Inflammatory macrophage (primary cell): ENCODE data around the gene POLE.
"Not testable (repeated sequence)": the region's sequence is repeated elsewhere in the genome, so short reads cannot be mapped to it uniquely, and the experiment has no call there.

ENCODE experiments used
- DNase-seq, 2 donors: peaks; one replicate each; pipeline ENCODE4 v3.0.0-alpha.2; 2020 to 2022

POLE gene

DNA sequence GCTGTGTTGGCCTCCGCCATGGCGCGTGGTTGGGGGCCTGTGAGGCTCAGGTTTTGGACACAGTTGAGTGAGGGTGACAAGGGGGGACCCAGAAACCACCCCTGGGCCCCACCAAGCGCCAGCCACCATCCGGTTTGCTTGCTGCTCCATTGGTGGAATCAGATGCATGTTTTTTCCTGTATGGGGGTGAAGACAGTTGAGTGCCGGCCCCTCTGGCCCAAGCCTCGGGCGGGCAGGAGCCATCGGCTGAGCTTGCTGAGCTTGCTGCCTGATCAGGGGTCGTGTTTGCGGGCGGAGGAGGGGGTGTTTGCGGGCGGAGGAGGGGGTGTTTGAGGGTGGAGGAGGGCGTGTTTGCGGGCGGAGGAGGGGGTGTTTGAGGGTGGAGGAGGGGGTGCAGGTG, 29.9 kb upstream of the POLE start:
- DNase-seq, result no peak

DNA sequence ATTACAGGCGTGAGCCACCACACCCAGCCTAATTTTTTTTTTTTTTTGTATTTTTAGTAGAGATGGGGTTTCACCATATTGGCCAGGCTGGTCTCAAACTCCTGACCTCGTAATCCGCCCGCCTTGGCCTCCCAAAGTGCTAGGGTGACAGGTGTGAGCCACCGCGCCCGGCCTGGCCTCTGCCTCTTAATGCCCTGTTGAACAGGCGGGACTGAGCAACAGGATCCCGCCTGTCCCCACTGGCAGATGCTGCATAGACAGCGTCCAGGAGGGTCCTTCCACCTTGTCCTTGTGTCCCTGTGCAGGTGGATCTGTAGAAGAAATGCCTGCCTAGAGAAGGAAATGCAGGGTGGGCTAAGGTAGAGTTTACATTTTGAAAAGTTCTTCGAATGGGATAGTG, 29.2 kb upstream of the POLE start:
- no peak for DNase-seq

DNA sequence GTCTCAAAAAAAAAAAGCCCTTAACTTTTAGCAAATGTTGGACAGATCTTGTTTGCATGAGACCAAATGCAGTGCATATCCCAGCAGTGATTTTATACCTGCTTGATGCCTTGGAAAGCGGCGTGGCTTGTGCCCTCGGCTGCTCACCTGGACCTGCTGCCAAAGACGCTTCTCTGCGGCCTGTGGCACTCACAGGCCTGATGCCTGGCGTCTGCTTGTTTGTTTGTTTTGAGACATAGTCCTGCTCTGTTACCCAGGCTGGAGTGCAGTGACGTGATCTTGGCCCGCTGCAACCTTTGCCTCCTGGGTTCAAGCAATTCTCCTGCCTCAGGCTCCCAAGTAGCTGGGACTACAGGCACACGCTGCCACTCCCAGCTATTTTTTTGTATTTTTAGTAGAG, 28.7 kb upstream of the POLE start:
- no peak for DNase-seq

DNA sequence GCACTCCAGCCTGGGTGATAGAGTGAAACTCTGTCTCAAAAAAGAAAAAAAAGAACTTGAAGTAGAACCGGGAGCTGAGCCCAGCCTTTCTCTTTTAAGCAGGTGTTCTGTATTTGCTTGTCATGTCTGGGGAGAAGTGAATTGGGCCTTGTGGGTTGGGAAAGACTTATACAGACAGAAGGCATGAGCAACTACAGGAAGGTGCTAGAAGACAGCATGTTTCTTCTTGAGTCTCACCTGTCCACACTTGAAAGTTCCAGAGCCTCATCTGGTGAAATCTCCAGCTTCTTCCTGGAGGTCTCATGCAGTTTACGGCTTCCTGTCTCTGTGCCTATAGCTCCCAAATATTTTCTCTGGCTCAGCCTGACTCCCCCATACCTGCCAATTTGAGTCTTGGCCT, 26.0 kb upstream of the POLE start:
- DNase-seq, result no peak

DNA sequence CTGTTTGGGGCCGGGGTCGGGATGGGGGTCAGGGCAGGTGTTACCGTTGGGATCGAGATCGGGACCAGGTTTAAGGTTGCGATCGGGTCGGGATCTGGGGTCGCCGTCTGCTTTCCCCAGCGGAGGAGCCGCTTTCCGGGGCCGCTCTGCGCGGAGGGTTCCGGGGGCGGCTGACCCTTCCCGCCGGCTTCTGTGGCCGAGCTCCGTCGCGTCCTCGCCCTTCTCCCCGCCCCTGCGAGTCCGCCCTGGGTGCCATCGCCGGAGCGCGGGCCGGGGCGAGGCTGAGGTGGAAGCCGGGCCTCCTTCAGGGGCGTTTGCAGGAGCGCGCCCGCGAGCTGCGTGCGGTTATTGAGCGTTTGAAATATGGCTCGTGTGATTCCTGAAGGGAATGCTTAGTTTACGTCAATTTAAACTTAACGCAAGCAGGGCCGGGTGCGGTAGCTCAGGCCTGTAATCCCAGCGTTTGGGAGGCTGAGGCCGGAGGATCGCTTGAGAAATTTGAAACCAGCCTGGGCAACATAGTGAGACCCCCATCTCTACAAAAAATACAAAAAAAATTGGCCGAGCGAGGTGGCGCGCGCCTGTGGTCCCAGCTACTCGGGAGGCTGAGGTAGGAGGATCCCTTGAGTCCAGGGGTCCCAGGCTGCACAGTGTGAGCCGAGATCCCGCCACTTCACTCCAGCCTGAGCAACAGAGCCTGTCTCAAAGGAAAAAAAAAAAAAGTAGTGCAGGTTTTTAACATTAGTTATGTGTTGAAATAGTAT, 24.1 kb upstream of the POLE start:
- DNase-seq, result peak in 1 of 2 donors; percentile 37

DNA sequence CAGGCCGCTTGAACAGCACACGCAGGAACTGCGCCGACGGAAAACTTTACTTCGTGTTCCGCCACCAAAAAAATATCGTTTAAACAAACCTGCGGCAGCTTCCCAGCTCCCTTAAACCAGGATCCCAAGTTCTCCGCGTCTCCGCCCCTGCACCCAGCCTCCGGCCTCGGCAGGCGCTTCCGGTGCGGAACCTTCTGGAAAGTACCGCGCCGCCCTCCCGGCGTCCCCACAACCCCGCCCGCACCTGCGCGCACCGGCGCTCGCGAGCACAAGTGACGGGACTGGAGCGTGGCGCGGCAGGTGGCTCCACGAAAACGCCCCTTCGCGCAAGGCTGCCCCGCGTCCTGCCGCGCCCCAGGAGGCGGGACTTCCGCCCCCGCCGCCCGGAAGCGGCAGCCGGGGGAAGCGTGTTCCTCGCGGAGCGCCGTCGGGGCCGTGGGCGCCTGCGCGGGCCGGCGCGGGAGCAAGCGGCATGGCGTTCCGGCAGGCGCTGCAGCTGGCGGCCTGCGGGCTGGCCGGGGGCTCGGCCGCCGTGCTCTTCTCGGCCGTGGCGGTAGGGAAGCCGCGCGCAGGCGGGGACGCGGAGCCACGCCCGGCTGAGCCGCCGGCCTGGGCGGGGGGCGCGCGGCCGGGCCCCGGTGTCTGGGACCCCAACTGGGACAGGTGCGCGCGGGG, 23.4 kb upstream of the POLE start, which contains the start of gene PGAM5:
TSS of gene PGAM5 (plus strand) at position 438 of the 675 bp plus-strand sequence. CDS start at position 473, 35 bp downstream.
- peak; percentile 86 to 92 for DNase-seq

DNA sequence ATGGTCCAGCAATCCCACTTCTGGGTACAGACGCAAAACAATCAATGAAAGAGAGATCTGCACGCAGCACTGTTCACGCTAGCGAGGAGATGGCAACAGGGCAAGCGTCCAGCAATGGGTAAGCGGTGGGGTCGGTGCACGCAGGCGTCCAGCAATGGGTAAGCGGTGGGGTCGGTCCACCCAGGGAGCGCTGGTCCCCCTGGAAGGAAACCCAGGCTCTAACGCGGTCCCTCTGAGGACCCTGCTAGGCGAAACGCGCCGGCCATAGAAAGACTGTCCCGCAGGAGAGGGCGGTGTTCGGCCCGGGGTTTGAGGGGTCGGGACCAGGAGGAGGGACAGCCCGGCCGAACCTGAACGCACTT, 22.9 kb upstream of the POLE start:
- DNase-seq, result no peak

DNA sequence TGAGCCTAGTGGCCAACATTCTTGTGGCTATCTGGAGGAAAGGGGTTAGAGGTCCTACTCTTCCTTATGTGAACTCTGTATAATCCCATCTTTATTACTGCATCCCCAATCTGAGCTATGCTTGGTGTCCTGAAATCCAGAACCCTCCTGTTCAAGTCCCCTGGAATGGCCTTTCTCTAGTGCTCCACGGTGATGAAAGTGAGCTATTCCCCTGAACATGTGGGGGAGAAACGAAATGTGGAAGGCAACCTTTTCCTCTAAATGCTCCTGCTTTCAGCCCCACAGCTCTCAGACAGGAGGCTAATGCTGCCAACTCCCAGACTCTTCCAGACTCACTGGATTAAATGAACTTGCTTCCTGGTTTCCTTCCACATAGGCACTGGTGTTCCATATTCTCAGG, 21.0 kb upstream of the POLE start:
- DNase-seq, result no peak

DNA sequence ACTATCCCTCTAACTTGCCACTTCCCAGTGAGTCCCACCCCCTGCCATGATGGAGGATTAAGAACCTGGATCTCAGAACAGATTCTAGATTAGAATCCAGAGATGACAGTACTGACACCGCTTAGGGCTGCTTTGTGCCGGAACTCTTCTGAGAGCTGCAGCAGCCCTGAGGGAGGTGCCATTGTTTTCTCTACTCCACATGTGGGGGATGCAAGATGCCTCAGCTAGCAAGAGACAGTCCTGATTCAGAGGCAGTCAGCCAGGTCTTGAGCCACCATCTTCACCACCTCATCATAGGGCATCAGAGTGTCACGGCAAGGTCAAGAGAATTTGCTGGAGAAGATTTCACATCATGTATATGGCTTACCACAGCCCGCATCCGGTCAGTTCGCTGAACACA, 20.1 kb upstream of the POLE start:
- DNase-seq, result no peak

DNA sequence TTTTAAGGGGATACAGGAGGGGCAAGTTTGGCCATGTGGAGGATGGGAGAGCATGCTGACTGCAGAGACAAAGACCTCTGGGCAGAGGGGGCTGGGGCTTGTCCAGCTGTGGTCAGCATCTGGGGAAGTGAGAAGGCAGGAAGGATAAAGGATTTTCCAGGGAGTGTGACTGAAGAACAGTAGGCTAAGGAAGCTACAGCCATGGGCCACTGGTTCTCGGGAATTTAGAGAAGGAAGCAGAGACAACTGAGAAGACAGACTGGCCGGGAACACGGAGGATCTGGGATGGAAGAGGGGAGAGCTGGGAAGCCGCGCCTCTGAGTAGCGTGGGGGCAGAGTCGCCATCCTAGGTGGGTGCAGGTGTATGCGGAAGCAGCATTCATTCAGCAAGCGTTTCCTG, 16.5 kb upstream of the POLE start:
- DNase-seq, result no peak

DNA sequence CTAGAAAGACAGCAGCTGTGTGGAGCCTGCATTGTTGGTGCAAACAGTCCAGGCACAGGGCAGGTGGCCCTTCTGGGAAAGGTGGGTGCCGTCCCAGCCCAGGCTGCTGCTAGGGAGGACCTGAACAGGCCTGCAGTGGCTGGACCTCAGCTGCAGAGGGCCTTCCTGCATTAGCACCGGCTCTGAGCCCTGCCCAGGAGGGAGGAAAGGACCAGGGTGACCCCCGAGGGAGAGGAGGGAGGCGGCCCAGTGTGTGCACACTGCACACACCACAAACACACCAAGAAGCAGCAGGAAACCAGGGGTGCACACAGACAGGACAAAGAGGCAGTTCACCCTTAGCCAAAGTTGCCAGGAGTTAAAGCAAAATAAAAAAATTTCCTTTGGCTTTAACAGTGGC, 15.5 kb upstream of the POLE start:
- DNase-seq, result no peak

DNA sequence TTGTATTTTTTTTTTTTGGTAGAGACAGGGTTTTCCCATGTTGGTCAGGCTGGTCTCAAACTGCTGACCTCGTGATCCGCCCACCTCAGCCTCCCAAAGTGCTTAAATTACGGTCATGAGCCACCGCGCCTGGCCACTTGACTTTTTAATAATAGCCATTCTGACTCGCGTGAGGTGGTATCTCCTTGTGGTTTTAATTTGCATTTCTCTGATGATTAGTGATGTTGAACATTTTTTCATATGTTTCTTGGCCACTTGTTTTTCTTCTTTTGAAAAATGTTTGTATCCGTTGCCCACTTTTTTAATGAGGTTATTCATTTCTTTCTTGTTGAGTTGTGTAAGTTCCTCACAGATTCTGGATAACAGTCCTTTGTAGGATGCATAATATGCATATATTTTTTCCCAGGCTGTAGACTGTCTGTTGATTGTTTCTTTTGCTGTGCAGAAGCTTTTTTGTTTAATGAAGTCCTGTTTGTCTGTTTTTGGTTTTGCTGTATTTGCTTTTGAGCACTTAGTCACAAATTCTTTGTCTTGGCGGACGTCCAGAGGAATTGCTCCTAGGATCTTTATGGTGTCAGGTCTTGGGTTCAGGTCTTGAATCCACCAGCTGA, 13.2 kb upstream of the POLE start:
- DNase-seq, result peak in 1 of 2 donors; percentile 44

DNA sequence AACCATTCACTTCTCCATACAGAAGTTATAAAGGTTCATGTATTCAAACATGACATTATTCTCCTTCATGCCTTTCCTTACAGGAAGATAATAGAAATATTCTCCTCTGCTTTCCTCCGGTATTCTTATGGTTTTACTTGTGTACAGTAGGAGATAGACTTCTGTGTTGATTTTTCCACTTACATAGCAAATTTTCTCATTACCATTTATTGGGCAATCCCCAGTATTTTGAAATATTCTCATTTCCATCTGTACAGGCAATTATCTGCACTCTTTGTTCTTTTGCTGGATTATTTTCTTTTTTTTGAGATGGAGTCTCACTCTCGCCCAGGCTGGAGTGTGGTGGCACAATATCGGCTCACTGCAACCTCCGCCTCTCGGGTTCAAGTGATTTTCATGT, 11.2 kb upstream of the POLE start:
- peak in 1 of 2 donors; percentile 50 for DNase-seq

DNA sequence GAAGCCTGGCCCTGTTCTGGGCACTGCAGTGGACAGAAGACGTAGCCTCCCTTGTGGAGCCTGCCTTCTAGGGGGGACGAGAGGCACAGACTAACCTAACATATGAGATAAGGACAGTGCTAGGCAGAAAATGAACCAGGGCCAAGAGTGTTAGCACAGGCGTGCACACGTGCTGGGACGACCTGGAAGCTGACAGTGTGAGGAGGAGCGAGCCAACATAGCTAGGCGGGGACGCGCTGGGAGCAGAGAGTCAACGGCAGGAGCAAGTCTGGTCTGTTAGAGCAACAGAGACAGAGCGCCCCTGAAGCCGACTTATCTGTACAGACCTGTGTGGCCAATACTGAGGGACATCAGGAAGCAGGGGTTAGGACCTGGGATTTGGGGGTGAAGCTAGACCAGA, 8.3 kb upstream of the POLE start:
- no peak for DNase-seq

DNA sequence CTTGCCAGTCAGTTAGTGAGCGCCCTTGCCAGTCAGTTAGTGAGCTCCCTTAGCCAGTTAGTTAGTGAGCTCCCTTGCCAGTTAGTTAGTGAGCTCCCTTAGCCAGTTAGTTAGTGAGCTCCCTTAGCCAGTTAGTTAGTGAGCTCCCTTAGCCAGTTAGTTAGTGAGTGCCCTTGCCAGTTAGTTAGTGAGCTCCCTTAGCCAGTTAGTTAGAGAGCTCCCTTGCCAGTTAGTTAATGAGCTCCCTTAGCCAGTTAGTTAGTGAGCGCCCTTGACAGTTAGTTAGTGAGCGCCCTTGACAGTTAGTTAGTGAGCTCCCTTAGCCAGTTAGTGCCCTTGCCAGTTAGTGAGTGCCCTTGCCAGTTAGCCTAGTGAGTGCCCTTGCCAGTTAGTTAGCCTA, 7.7 kb upstream of the POLE start:
- DNase-seq, result not testable (repeated sequence)

DNA sequence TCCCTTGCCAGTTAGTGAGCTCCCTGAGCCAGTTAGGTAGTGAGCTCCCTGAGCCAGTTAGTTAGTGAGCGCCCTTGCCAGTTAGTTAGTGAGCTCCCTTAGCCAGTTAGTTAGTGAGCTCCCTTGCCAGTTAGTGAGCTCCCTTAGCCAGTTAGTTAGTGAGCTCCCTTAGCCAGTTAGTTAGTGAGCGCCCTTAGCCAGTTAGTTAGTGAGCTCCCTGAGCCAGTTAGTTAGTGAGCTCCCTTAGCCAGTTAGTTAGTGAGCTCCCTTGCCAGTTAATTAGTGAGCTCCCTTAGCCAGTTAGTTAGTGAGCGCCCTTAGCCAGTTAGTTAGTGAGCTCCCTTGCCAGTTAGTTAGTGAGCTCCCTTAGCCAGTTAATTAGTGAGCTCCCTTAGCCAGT, 4.9 kb upstream of the POLE start:
- not testable (repeated sequence) for DNase-seq

DNA sequence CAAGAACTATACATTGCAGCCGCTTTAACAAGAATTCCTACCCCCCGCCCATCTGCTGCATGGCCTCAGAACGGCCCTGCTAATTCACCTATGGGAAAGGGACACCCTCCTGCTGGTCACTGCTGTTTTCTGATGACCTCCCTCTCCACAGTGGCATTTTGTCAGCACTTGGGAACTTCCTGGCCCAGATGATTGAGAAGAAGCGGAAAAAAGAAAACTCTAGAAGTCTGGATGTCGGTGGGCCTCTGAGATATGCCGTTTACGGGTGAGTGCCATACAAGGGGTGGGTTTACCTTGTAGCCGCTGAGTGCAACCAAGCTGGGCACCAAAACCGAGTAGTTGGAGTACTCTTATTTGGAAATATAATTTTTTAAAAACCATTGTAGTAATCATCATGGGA, 3.0 kb upstream of the POLE start:
- DNase-seq, result no peak

DNA sequence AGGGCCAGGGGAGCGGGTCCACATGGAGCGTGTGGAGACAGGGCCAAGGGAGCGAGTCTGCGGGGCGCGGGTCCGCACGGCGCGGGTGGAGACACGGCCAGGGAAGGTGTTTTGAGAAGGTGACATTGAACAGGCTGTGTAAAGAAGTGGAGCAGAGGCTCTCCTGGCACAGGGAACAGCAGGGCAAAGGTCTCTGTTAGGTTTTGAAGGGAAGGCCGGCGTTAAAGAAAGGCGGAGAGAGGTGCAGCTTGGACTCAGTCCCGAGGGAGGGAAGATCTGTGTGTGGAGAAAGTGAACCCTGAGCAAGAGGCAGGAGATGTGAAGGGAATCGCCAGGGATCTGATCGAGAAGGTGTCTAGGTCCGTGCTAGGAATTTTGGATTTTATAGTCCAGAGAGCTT, 2.1 kb upstream of the POLE start:
- no peak for DNase-seq

DNA sequence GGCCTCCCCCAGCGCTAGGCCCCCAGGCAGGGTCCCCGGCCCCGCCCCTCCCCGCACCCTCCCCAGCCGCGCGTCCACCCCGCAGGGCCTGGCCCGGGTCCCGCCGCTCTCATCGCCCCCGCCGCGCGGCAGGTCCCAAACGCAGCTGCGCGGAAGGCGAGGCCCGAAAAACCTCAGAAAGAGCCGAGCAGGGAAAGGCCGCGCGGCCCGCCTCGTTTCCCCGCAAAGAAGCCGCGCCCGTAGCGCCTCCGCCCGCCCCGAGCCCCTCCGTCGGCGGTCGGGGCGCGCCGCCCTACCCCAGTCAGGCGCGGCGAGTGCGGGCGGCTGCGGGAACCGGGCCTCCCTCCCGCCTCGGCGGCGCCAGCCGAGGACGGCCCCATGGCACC, 324 bp downstream of the POLE start:
- DNase-seq, result peak in 1 of 2 donors; percentile 25

DNA sequence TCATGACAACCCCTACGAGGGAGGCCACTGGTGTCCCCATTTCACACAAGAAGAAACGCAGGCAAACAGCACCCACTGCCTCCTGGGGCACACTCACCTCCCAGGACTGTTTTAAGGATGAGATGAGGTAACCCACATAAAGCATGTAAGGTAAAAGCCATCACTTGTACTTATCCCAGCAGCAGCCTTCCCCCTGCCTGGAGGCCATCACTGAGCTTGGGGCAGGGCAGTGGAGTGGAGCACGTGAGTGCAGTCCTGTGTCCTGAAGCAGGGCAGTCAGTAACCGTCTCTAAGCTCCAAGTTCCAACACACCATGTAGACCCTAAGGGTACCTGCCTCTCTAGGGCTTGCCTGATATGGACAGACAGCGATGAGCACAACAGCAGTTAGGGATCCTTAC, 1.7 kb downstream of the POLE start:
- no peak for DNase-seq

DNA sequence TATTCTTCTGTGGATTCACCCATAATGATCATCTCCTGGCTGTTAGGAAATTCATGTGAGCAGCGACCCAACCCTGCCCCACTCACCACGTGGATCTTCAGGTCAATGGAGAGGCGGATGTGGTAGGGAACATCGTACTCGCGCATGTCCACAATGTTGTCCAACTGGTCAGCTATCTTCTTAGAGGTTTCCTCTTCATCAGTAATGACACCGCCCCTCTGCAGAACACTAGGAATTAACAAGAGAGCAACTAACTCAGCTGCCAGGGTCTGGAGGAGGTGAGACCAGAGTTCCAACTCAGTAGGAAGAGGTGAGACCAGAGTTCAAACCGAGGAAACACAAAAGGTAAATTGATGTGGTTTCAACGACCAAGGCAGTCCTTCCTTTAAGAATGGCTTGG, 9.7 kb downstream of the POLE start:
- no peak for DNase-seq

DNA sequence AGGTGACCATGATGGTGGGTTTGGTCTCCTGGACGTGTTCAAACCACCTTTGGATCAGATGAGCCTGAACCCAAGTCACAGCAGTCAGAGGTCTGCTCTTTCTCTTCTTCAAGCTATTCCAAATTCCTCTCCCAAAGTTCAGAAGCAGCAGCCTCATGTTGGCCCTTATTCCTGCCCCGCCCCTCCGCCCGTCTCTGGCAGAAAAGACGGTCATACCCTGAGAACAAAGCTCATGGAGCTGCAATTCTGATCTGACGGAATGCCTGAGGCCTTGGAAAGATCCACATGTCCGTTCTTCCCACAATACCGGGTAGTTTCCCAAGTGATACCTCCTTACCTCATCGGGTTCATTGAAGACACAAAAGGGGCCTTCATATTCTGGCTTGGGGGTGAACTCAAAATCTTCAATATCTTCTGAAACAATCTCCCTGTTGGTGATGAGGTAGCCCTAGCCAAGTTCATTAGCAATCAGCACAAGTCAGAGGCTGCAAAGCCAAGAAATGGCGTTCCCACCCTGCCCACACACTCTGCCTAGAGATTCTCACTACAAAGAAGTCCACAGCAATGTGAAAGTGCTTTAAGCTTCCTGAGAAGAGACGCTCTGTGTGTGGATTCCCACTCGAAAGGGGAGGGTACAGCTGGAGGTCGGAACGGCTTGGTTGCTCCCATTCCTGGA, 11.2 kb downstream of the POLE start:
- DNase-seq, result no peak

DNA sequence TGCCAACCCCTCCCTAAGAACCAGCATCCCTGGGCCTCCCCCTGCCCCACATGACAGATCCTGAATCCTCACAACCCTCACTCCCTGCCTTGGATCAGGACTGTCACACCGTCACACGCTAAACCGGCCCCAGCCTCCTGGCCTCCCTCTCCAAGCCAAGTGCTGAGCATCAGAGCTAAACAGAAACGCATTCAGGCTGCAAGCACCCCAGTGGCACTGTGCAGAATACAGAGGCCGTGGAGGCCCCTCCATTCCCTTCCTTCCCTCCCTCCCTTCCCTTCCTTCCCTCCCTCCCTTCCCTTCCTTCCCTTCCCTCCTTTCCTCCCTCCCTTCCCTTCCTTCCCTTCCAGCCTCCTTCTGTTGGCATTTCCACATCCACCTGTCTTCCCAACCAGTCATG, 12.6 kb downstream of the POLE start:
- no peak for DNase-seq
